GM12878 (cell line): Measurements from ENCODE around the gene GDF15. TPM values are rescaled to one million over a fixed set of nuclear protein-coding genes. Genes with fewer than 3 reads are reported as not detected.
A peak's percentile ranks its signal among the peaks of the same experiment; 100 is the strongest.

Source experiments
- ATF7 ChIP-seq: fragments of 450-650 bp; IDR thresholded peaks from 2 replicates; pipeline ENCODE4 v1.6.1; 2016; ENCODE audit warnings: low read depth, mild to moderate bottlenecking
- BACH1 ChIP-seq: fragments of 450-650 bp; IDR thresholded peaks from 2 replicates; pipeline ENCODE4 v1.6.1; 2017; ENCODE audit warnings: mild to moderate bottlenecking, borderline replicate concordance
- BHLHE40 ChIP-seq, 2 experiments: fragments of 450-650 bp in 1 of 2; IDR thresholded peaks; 2 replicates each; pipeline ENCODE4 v1.6.1; 2011 to 2017; ENCODE audit warnings: low read depth in 2 of 2, borderline replicate concordance in 1 of 2, improper control_type of control experiment in 1 of 2, low read length in 1 of 2, mild to moderate bottlenecking in 1 of 2
- CBFB ChIP-seq: IDR thresholded peaks from 2 replicates; pipeline ENCODE4 v1.6.1; 2016; ENCODE audit warnings: antibody characterized with exemption, low read depth
- CBX3 ChIP-seq: fragments of 200-600 bp; sonication (generic); IDR thresholded peaks from 2 replicates; pipeline ENCODE4 v1.6.1; 2016; ENCODE audit warnings: low read depth, borderline replicate concordance
- CHD4 ChIP-seq: fragments of 200-600 bp; sonication (generic); IDR thresholded peaks from 2 replicates; pipeline ENCODE4 v1.6.1; 2016; ENCODE audit warnings: mild to moderate bottlenecking
- GABPA ChIP-seq: IDR thresholded peaks from 2 replicates; pipeline ENCODE4 v1.6.1; 2014; ENCODE audit warnings: antibody characterized with exemption, low read depth, mild to moderate bottlenecking, inconsistent platforms
- HDAC2 ChIP-seq: fragments of 200-600 bp; sonication (generic); IDR thresholded peaks from 2 replicates; pipeline ENCODE4 v1.6.1; 2017
- HDAC6 ChIP-seq: fragments of 200-600 bp; sonication (generic); IDR thresholded peaks from one replicate; pipeline ENCODE4 v1.8.0; 2017; ENCODE audit warnings: antibody characterized with exemption; ENCODE audit not compliant: unreplicated experiment
- LARP7 ChIP-seq: fragments of 450-650 bp; IDR thresholded peaks from 2 replicates; pipeline ENCODE4 v1.6.1; 2017; ENCODE audit warnings: mild to moderate bottlenecking
- MTA2 ChIP-seq: fragments of 450-650 bp; IDR thresholded peaks from 2 replicates; pipeline ENCODE4 v1.6.1; 2016; ENCODE audit warnings: low read depth, mild to moderate bottlenecking, moderate library complexity
- NFYB ChIP-seq: IDR thresholded peaks from 2 replicates; pipeline ENCODE4 v1.6.1; 2011; ENCODE audit warnings: low read depth, mild to moderate bottlenecking, low read length, improper control_type of control experiment, moderate library complexity; ENCODE audit not compliant: insufficient read depth
- NR2C1 ChIP-seq: fragments of 450-650 bp; IDR thresholded peaks from 2 replicates; pipeline ENCODE4 v1.6.1; 2017; ENCODE audit warnings: antibody characterized with exemption, mild to moderate bottlenecking, moderate library complexity
- POLR2AphosphoS2 ChIP-seq: IDR thresholded peaks from 2 replicates; pipeline ENCODE4 v1.6.1; 2011; ENCODE audit warnings: low read depth, mild to moderate bottlenecking, low read length, improper control_type of control experiment, moderate library complexity
- SIN3A ChIP-seq: IDR thresholded peaks from 2 replicates; pipeline ENCODE4 v1.6.1; 2012; ENCODE audit warnings: low read depth, low read length, improper control_type of control experiment
- SREBF1 ChIP-seq: IDR thresholded peaks from 2 replicates; pipeline ENCODE4 v1.6.1; 2012; ENCODE audit warnings: mild to moderate bottlenecking, low read length
- SREBF2 ChIP-seq: IDR thresholded peaks from 2 replicates; pipeline ENCODE4 v1.6.1; 2012; ENCODE audit warnings: mild to moderate bottlenecking, low read length
- SUZ12 ChIP-seq: fragments of 200-600 bp; sonication (generic); IDR thresholded peaks from one replicate; pipeline ENCODE4 v1.6.1; 2018; ENCODE audit warnings: antibody characterized with exemption, mild to moderate bottlenecking; ENCODE audit not compliant: unreplicated experiment
- TAF1 ChIP-seq: IDR thresholded peaks from 2 replicates; pipeline ENCODE4 v1.6.1; 2011; ENCODE audit warnings: mild to moderate bottlenecking, low read depth, low read length, borderline replicate concordance
- TBL1XR1 ChIP-seq: IDR thresholded peaks from 2 replicates; pipeline ENCODE4 v1.6.1; 2012; ENCODE audit warnings: low read depth, low read length, improper control_type of control experiment
- TCF3 ChIP-seq: IDR thresholded peaks from 2 replicates; pipeline ENCODE4 v1.6.1; 2012; ENCODE audit warnings: low read depth, mild to moderate bottlenecking, low read length, borderline replicate concordance; ENCODE audit not compliant: insufficient read depth
- TCF7 ChIP-seq: IDR thresholded peaks from 2 replicates; pipeline ENCODE4 v1.6.1; 2014; ENCODE audit warnings: antibody characterized with exemption, borderline replicate concordance
- ZBED1 ChIP-seq: IDR thresholded peaks from 2 replicates; pipeline ENCODE4 v1.6.1; 2016; ENCODE audit warnings: borderline replicate concordance
- ZNF207 ChIP-seq: fragments of 450-650 bp; IDR thresholded peaks from 2 replicates; pipeline ENCODE4 v1.6.1; 2014; ENCODE audit warnings: antibody characterized with exemption, mild to moderate bottlenecking, borderline replicate concordance
- ZNF24 ChIP-seq: fragments of 450-650 bp; IDR thresholded peaks from 2 replicates; pipeline ENCODE4 v1.6.1; 2017; ENCODE audit warnings: antibody characterized with exemption, mild to moderate bottlenecking
- ZZZ3 ChIP-seq: IDR thresholded peaks from 2 replicates; pipeline ENCODE4 v1.6.1; 2011; ENCODE audit warnings: low read depth; ENCODE audit not compliant: control insufficient read depth, insufficient read length
- polyA plus RNA-seq, 11 experiments: library from polyadenylated mRNA; depleted of rRNA in 4 of 11; unstranded in 6 of 11; stranded (reverse) in 5 of 11; fragments of >200 nt; fragmentation: Nextera tagmentation in 4 of 11; fragmentation: Illumina TruSeq in 1 of 11; extraction: Ambion mirVana in 4 of 11; extraction: Trizol in 1 of 11; gene quantifications; 1 replicate in 1 of 11; 2 replicates in 10 of 11; pipeline versions ENCODE4 v1.2.1 to v1.2.3, GENCODE V29; 2011 to 2016; ENCODE audit warnings: inconsistent platforms in 2 of 11, missing spikeins in 2 of 11, low read depth in 1 of 11
- total RNA-seq, 4 experiments: library from RNA; depleted of rRNA in 3 of 4; stranded (reverse); fragments of >200 nt in 3 of 4; fragmentation: Illumina TruSeq in 1 of 4; extraction: Trizol in 1 of 4; gene quantifications; 2 replicates each; pipeline versions ENCODE4 v1.2.1 to v1.2.3, GENCODE V29; 2013 to 2021
- TF ChIP-seq, protein P1 (sequence below), 3 experiments: IDR thresholded peaks in 2 of 3; conservative IDR thresholded peaks in 1 of 3; 2 replicates each; pipeline ENCODE4 v1.5.1; 2011; ENCODE audit warnings: low read depth in 3 of 3, low read length in 3 of 3, mild to moderate bottlenecking in 3 of 3, control low read depth in 2 of 3, moderate library complexity in 2 of 3, inconsistent platforms in 1 of 3, mixed read lengths in 1 of 3; ENCODE audit not compliant: control insufficient read depth in 2 of 3, insufficient read depth in 1 of 3; ENCODE audit errors: extremely low read depth in 1 of 3
- TF ChIP-seq, protein P2 (sequence below): fragments of 450-650 bp; formaldehyde crosslinking; IDR thresholded peaks from 2 replicates; pipeline ENCODE4 v1.4.0; 2022; ENCODE audit warnings: mild to moderate bottlenecking, moderate library complexity

The GDF15 gene
- total and polyA plus RNA-seq, 10 of the 15 experiments (the other 5 are each of a cell fraction or from before 2014, with no cell fraction given) = 0.11 to 3.6 (median 1.6) TPM; not detected in 1

DNA sequence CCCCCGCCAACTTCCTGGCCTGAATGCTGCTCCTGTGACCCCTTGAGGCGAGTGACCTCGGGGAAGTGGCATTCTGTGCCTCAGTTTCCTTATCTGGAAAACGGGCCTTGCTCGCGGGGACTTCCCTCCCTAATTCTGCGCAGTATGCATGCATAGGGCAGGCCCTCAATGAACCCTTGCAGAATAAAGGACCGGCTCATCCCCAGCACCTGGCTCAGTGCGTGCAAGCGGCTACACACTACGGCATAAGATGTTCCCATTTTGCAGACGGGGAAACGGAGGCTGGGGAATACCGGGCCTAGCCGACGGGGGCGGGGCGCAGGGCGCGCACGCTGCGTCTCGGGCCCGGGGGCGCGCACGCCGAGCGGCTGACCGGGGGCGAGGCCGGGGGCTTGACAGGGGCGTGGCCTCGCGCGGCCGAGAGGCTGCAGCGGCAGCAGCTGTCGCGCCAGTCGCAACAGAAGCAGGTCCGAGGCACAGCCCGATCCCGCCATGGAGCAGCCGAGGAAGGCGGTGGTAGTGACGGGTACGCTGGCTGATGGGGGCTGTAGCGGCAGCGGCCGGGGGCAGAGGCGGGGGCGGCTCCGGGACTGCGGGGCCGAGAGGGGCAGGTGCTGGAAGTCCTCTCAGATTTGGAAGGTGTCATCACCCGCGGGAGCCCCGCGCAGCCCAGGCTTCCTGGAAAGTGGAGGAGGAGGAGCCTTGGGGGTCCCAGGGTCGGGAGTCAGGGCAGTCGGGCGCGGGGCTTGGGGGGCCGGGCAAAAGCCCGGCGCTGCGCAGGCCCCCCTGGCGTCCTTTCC is 45.6 kb upstream of the GDF15 start, which contains the start of gene PGPEP1 (continued):
- TF ChIP-seq, protein P1, sequence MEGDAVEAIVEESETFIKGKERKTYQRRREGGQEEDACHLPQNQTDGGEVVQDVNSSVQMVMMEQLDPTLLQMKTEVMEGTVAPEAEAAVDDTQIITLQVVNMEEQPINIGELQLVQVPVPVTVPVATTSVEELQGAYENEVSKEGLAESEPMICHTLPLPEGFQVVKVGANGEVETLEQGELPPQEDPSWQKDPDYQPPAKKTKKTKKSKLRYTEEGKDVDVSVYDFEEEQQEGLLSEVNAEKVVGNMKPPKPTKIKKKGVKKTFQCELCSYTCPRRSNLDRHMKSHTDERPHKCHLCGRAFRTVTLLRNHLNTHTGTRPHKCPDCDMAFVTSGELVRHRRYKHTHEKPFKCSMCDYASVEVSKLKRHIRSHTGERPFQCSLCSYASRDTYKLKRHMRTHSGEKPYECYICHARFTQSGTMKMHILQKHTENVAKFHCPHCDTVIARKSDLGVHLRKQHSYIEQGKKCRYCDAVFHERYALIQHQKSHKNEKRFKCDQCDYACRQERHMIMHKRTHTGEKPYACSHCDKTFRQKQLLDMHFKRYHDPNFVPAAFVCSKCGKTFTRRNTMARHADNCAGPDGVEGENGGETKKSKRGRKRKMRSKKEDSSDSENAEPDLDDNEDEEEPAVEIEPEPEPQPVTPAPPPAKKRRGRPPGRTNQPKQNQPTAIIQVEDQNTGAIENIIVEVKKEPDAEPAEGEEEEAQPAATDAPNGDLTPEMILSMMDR (IDR thresholded peaks at IDR 0.05 in 2 of 3, conservative IDR thresholded peaks at IDR 0.05 in 1 of 3; ENCODE audit: control insufficient read depth in 2 of 3, extremely low read depth in 1 of 3, insufficient read depth in 1 of 3, low read depth in 3 of 3, low read length in 3 of 3) = no peak
- TF ChIP-seq CHD4 = no peak
- TF ChIP-seq ZBED1 = peak; percentile 98; the same call in 1 of the 2 replicates
- TF ChIP-seq ZNF24 = peak; percentile 23; the same call in 1 of the 2 replicates
- TF ChIP-seq MTA2 = no peak
- no peak for TF ChIP-seq HDAC6
- TF ChIP-seq SREBF1 = no peak
- no peak for TF ChIP-seq TCF7
- peak; percentile 99 for TF ChIP-seq BACH1
- TF ChIP-seq CBX3 = no peak
- TF ChIP-seq SIN3A = peak; percentile 41; the same call in 1 of the 2 replicates
- no peak for TF ChIP-seq CBFB
- peak; percentile 72 for TF ChIP-seq LARP7
- no peak for TF ChIP-seq TBL1XR1
- 0 out of 2 replicates have a peak, but pooled peaks have one; percentile 39 for TF ChIP-seq POLR2AphosphoS2
- TF ChIP-seq TAF1 = no peak
- TF ChIP-seq ZZZ3 = no peak
- no peak for TF ChIP-seq ATF7
- no peak for TF ChIP-seq GABPA
- no peak for TF ChIP-seq SREBF2
- TF ChIP-seq, protein P2, sequence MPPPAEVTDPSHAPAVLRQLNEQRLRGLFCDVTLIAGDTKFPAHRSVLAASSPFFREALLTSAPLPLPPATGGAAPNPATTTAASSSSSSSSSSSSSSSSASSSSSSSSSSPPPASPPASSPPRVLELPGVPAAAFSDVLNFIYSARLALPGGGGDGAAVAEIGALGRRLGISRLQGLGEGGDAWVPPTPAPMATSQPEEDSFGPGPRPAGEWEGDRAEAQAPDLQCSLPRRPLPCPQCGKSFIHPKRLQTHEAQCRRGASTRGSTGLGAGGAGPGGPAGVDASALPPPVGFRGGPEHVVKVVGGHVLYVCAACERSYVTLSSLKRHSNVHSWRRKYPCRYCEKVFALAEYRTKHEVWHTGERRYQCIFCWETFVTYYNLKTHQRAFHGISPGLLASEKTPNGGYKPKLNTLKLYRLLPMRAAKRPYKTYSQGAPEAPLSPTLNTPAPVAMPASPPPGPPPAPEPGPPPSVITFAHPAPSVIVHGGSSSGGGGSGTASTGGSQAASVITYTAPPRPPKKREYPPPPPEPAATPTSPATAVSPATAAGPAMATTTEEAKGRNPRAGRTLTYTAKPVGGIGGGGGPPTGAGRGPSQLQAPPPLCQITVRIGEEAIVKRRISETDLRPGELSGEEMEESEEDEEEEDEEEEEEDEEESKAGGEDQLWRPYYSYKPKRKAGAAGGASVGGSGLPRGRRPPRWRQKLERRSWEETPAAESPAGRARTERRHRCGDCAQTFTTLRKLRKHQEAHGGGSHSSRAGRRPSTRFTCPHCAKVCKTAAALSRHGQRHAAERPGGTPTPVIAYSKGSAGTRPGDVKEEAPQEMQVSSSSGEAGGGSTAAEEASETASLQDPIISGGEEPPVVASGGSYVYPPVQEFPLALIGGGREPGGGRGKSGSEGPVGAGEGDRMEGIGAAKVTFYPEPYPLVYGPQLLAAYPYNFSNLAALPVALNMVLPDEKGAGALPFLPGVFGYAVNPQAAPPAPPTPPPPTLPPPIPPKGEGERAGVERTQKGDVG (CRISPR knock-in tag) = no peak
- TF ChIP-seq NFYB = no peak
- no peak for TF ChIP-seq SUZ12
- 0 out of 2 replicates have a peak, but pooled peaks have one; percentile 31 for TF ChIP-seq ZNF207
- TF ChIP-seq NR2C1 = no peak
- TF ChIP-seq HDAC2 = no peak
- peak; percentile 6 to 71; a peak in 2 of 4 replicates for TF ChIP-seq BHLHE40 (IDR thresholded peaks at IDR 0.05; ENCODE audit: borderline replicate concordance in 1 of 2, low read depth in 2 of 2, low read length in 1 of 2)
- TF ChIP-seq TCF3 = 0 out of 2 replicates have a peak, but pooled peaks have one; percentile 27
